Activated CD8-positive, alpha-beta memory T cell treated with anti-CD3 and anti-CD28 coated beads, Interleukin-2, amount 50 U/mL, for 24 hours (primary cell): Measurements from ENCODE around the gene ZNF260.
A peak's percentile ranks its signal among the peaks of the same experiment; 100 is the strongest.
"Not testable (repeated sequence)": the region's sequence is repeated elsewhere in the genome, so short reads cannot be mapped to it uniquely, and the experiment has no call there.

Experiments
- DNase-seq: peaks from one replicate; pipeline ENCODE4 v3.0.0-alpha.2; 2020; ENCODE audit errors: extremely low read depth

Gene ZNF260

GRCh38 chr19:36528194-36528920, at the start of gene ZNF260:
ZNF260 (minus strand) TSS chr19:36528271; CDS start chr19:36515238, 13,033 bp downstream.
- DNase-seq, result peak; percentile 88

DNA sequence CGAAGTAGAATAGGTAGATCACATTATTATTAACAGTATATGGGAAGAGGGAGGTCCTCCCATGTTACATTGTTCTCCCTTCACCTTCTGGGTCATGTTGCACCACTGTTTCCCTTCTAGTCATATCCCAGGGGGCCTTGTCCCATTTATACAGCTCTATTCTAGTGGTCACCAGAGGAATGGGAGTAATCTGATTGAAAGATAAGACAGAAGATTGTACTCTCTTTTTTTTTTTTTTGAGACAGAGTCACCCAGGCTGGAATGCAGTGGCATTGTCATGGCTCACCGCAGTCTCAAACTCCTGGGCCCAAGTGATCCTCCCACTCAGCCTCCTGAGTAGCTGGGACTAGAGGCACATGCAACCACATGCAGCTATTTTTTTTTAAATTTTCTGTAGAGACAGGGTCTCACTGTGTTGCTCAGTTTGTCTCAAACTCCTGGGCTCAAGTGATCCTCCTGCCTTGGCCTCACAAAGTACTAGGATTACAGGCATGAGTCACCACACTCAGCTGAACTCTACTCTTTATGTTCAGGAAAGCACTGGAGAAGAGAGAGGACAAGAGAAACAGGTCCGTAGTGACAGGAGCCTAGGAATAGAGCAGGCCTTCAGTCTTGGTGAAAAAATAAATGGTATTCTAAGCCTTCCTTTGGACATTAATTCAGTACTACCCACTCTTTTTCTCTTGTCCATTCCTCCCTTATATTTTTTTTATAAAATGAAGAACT, 49.4 kb upstream of the ZNF260 start:
- DNase-seq, result no peak

DNA sequence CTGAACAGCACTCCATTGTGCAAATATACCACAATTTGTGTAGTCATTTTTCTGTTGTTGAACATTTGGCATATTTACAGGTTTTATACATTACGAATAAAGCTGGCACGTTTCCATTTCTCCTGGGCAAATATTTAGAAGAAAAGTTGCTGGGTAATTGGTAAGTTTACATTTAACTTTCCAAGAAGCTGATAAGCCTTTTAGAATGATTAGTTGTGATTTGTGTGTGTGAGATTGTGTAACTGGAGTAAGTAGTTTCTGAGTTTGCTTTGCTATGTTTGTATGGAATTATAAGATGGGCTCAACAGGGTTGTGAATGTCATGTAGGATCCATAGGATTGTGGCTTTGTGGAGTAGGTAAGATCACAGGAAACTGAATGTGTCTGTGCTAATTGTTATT, 46.7 kb upstream of the ZNF260 start:
- DNase-seq, result no peak

- DNase-seq, result no peak
Measured at GRCh38 chr19:36573895-36574720, 46.0 kb upstream of the ZNF260 start.

DNA sequence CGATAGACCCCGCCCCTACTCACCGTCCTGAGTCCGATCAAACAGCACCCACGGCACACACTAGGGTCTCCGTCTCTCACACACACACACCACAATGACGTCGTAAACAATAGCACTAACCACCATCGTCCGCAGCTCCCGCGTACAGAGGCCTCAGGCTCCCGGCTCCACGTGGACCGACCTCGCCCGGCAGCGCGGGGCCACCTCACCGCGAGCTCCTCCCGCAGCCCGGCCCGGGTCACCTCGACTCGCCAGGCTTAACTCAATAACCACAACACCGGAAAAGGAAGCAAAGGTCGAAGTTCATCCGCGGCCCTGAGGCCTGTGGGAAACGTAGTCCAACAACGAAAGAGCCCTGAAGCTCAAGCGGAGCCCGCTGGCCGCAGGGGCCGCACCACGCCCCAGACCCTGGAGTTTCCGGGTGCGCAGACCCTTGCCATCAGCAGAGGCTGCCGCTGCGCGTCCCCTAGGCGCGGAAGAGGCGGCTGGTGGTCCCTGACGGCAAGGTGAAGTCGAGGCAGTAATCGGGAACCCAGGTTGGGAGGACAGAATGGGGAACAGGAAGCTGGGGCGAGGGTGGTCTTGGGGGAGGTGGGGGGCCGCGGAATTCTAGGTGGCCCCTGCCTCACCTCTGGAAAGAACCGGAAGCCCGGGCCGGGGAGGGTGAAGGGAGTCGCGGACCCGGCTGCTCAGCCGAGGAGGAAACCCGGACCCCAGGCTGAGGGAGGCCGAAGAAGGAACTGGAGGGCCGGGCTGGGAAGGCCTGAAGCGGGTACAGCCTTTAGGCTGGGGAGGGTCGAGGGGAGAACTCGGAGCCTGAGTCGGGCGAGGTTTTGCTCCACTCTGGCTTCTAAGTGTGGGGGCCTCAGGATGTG, 45.2 kb upstream of the ZNF260 start, which contains the start of gene ZNF529:
Gene ZNF529 (minus strand): TSS at position 273 of the 875 bp plus-strand sequence. CDS start 946 bp downstream, outside the sequence.
- DNase-seq, result peak; percentile 70

DNA sequence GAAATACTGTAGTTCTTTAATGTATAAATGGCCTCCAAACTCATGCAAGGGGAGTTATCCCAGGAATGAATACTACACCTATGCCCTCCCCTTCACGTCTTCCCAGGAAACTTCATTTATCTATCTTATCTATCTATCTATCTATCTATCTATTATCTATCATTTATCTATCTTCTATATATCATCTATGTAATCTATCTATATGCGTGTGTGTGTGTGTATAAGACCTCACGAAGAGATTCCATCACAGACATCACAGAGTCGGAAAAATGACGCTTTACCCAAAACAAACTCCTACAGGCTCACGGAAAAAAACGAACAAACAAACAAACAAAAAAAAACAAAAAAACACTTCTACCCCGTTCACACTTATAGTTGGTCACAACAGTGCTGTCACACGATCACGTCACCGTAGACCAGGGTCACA, 44.5 kb upstream of the ZNF260 start:
- no peak for DNase-seq

DNA sequence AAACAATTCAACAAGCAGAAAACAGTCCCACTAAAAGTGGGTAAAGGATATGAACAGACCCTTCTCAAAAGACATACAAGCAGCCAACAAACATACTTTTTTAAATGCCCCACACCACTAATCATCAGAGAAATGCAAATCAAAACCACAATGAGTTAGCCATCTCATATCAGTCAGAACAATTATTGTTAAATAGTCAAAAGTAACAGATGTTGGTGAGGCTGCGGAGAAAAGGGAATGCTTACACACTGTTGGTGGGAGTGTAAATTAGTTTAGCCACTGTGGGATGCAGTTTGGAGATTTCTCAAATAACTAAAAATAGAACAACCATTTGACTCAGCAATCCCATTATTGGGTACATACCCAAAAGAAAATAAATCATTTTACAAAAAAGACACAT, 36.3 kb upstream of the ZNF260 start:
- DNase-seq, result no peak

- no peak for DNase-seq
Measured at GRCh38 chr19:36547001-36547732, 19.1 kb upstream of the ZNF260 start.

DNA sequence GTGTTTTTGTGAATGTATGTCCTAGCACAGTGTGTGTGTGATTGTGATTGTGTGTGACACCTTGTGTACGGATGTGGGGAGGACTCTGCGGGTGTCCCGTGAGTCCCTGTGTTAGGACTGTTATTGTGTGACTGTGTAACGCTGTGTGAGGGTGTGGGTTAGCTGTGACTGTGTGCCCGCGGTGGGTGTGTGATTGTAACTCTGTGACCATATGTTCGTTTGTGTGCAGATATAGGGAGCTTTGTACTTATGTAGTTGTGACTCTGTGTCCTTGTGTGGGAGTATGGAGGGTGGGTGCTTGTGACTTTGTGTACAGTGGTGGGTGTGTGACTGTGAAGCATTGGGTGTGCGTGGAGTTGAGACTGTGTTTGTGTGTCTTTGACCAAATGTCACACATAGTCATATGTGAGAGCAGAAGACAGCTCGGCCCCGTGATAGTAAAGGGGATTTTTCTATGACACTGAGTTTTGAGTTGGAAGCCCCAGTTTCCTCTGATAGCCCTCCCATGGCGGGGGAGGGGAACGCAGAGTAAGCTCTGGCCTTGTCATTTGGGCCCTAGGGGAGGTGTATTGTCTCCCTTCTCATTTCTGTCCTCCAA, 949 bp upstream of the ZNF260 start:
- no peak for DNase-seq

DNA sequence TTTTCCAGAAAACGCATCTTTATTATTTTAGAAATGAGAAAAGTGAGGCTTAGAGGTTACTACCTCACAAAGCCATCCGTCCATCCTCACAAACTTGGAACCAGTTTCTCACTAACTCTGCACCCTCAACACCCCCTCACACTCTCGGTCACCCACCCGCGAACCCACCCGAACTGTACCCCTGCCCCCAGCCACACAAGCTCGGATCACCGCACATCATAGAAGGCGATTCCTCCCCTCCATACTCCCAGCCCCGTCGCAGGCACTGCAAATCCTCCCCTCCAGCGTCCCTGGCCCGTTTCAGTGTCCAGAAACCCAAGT, 238 bp downstream of the ZNF260 start:
- DNase-seq, result no peak

- DNase-seq, result no peak
Measured at GRCh38 chr19:36527341-36527740, 730 bp downstream of the ZNF260 start.

DNA sequence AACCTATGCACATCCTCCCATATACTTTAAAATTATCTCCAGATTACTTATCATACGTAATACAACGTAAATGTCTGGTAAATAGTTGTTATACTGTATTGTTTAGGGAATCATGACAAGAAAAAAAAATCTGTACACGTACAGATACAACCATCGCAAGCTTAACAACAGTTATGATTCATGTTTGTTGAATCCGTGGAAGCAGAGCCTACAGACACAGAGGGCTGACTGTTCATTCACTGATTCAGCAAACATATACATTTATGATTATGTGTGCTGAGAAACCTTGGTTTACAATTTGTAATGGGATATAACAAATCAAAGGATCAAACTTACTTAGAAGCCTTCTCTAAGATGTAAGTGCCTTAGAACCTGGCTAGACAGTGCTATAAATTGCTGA, 1.5 kb downstream of the ZNF260 start:
- no peak for DNase-seq

DNA sequence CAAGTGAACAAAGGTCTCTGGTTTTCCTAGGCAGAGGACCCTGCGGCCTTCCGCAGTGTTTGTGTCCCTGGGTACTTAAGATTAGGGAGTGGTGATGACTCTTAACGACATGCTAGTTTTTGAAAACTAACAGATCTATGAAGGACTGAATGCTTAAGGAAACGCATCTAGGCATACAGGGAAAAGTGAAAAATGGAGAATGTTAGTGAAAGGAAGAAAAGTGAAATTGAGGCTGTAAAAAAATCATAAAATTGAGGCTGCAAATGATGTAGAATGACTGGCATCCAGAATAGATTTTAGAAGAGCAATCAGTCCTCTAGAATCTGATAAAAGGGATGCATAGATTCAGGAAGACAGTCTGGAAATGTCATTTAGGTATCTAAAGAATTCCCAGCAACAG, 3.5 kb downstream of the ZNF260 start:
- no peak for DNase-seq

DNA sequence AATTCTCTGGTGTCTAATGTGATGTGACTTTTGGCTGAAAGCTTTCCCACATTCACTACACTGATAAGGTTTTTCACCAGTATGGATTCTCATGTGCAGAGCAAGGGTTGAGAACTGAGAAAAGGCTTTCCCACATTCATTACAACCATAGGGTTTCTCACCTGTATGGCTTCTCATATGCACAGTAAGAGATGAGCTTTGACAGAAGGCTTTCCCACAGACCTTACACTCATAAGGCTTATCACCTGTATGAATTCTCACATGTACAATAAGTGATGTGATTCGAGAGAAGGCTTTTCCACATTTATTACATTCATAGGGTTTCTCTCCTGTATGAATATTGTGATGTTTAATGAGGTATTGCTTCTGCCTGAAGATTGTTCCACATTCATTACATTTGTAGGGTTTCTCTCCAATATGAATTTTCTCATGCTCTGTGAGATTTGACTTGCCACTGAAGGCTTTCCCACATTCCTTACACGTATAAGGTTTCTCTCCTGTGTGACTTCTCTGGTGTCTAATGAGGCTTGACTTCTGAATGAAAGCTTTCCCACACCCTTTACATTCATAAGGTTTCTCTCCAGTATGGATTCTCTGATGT, 14.0 kb downstream of the ZNF260 start:
- DNase-seq, result no peak

- no peak for DNase-seq
Measured at GRCh38 chr19:36508325-36508724, 19.7 kb downstream of the ZNF260 start.

DNA sequence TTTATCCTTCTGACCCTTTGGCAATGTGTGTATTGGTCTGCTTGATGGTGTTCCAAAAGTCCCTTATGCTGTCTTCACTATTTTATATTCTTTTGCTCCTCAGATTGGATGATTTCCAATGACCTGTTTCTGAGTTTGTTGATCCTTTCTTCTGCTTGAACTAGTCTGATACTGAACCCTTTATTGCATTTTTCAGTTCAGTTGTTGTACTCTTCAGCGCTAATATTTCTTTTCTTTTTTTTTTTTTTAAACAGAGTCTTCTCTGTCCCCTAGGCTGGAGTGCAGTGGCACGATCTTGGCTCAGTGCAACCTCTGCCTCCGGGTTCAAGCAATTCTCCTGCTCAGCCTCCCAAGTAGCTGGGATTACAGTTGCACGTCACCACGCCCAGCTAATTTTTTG, 26.1 kb downstream of the ZNF260 start:
- no peak for DNase-seq

GRCh38 chr19:36497001-36497400, 31.1 kb downstream of the ZNF260 start:
- DNase-seq, result no peak

GRCh38 chr19:36492689-36493453, 35.2 kb downstream of the ZNF260 start:
- DNase-seq, result not testable (repeated sequence)

GRCh38 chr19:36490846-36491245, 37.2 kb downstream of the ZNF260 start:
- not testable (repeated sequence) for DNase-seq
